Trophoblast cell (in vitro differentiated cells and primary cell): ENCODE results near the gene FAM117B.
A peak's percentile ranks its signal among the peaks of the same experiment; 100 is the strongest.
"Not testable (repeated sequence)": the region's sequence is repeated elsewhere in the genome, so short reads cannot be mapped to it uniquely, and the experiment has no call there.

Experiments
- DNase-seq, 2 donors: peaks; one replicate each; pipeline ENCODE4 v3.0.0-alpha.2; 2016
- H2AFZ ChIP-seq: 2 replicates; pipeline ENCODE4 v1.6.1; 2013; ENCODE audit warnings: low read length, moderate library complexity, mild to moderate bottlenecking; ENCODE audit not compliant: insufficient read depth, poor library complexity
- H2AK5ac ChIP-seq: 2 replicates; pipeline ENCODE4 v1.6.1; 2013; ENCODE audit warnings: mild to moderate bottlenecking, low read length
- H2BK120ac ChIP-seq: 2 replicates; pipeline ENCODE4 v1.6.1; 2013; ENCODE audit warnings: low read length, mild to moderate bottlenecking, moderate library complexity; ENCODE audit not compliant: insufficient read depth, poor library complexity
- H2BK12ac ChIP-seq: 2 replicates; pipeline ENCODE4 v1.6.1; 2013; ENCODE audit warnings: mild to moderate bottlenecking, low read length, moderate library complexity
- H2BK5ac ChIP-seq: 2 replicates; pipeline ENCODE4 v1.6.1; 2013; ENCODE audit warnings: low read length, low read depth, moderate library complexity, mild to moderate bottlenecking; ENCODE audit not compliant: poor library complexity
- H3K14ac ChIP-seq: 2 replicates; pipeline ENCODE4 v1.6.1; 2013; ENCODE audit warnings: mild to moderate bottlenecking, low read length
- H3K18ac ChIP-seq: 2 replicates; pipeline ENCODE4 v1.6.1; 2013; ENCODE audit warnings: mild to moderate bottlenecking, low read length
- H3K23ac ChIP-seq: 2 replicates; pipeline ENCODE4 v1.6.1; 2013; ENCODE audit warnings: low read length
- H3K27ac ChIP-seq: 2 replicates; pipeline ENCODE4 v1.5.1; 2013; ENCODE audit warnings: low read depth, mild to moderate bottlenecking, inconsistent platforms, low read length, moderate library complexity
- H3K27me3 ChIP-seq: 2 replicates; pipeline ENCODE4 v1.6.1; 2013; ENCODE audit warnings: inconsistent platforms, mild to moderate bottlenecking, low read length, moderate library complexity; ENCODE audit not compliant: insufficient read depth
- H3K36me3 ChIP-seq, 2 experiments: 1 replicate in 1 of 2; 2 replicates in 1 of 2; pipeline ENCODE4 v1.6.1; 2013; ENCODE audit warnings: low read length in 2 of 2, mild to moderate bottlenecking in 2 of 2, moderate library complexity in 1 of 2; ENCODE audit not compliant: insufficient read depth in 2 of 2, control insufficient read depth in 1 of 2
- H3K4ac ChIP-seq: 2 replicates; pipeline ENCODE4 v1.6.1; 2013; ENCODE audit warnings: low read depth, mild to moderate bottlenecking, low read length, moderate library complexity
- H3K4me1 ChIP-seq, 2 experiments: 1 replicate in 1 of 2; 2 replicates in 1 of 2; pipeline ENCODE4 v1.6.1; 2013; ENCODE audit warnings: low read length in 2 of 2, mild to moderate bottlenecking in 2 of 2, moderate library complexity in 1 of 2; ENCODE audit not compliant: insufficient read depth in 2 of 2, control insufficient read depth in 1 of 2
- H3K4me2 ChIP-seq: 2 replicates; pipeline ENCODE4 v1.6.1; 2013; ENCODE audit warnings: inconsistent platforms, mild to moderate bottlenecking, low read length, moderate library complexity
- H3K4me3 ChIP-seq: 2 replicates; pipeline ENCODE4 v1.5.1; 2013; ENCODE audit warnings: mild to moderate bottlenecking, low read depth, low read length, inconsistent platforms
- H3K79me1 ChIP-seq: one replicate; pipeline ENCODE4 v1.6.1; 2013; ENCODE audit warnings: low read length
- H3K79me2 ChIP-seq: 2 replicates; pipeline ENCODE4 v1.6.1; 2013; ENCODE audit warnings: low read length, mild to moderate bottlenecking; ENCODE audit not compliant: control insufficient read depth, insufficient read depth, poor library complexity
- H3K9ac ChIP-seq: 2 replicates; pipeline ENCODE4 v1.6.1; 2013; ENCODE audit warnings: mild to moderate bottlenecking, low read length
- H3K9me3 ChIP-seq: 2 replicates; pipeline ENCODE4 v1.6.1; 2013; ENCODE audit warnings: low read depth, mild to moderate bottlenecking, control low read depth, inconsistent platforms, low read length; ENCODE audit not compliant: insufficient read depth
- H4K12ac ChIP-seq: 2 replicates; pipeline ENCODE4 v1.6.1; 2013; ENCODE audit warnings: low read depth, mild to moderate bottlenecking, low read length, moderate library complexity
- H4K8ac ChIP-seq: 2 replicates; pipeline ENCODE4 v1.6.1; 2013; ENCODE audit warnings: low read depth, mild to moderate bottlenecking, low read length, moderate library complexity
- H4K91ac ChIP-seq: one replicate; pipeline ENCODE4 v1.6.1; 2013; ENCODE audit warnings: low read depth, mild to moderate bottlenecking, low read length, moderate library complexity
- WGBS: extraction: QIAGEN DNeasy Blood & Tissue Kit; methylation state at CpG from one replicate; pipeline ENCODE4 v1.1.7; 2013; ENCODE audit warnings: missing lambda C conversion rate; ENCODE audit not compliant: insufficient read length, insufficient coverage; ENCODE audit errors: extremely low coverage; 5-methylcytosine and 5-hydroxymethylcytosine counted together

The FAM117B gene

GRCh38 chr2:202714971-202715935, 80.5 kb downstream of the FAM117B start:
- H2AFZ ChIP-seq, H2BK120ac ChIP-seq, H3K79me1 ChIP-seq, H3K36me3 ChIP-seq, H4K8ac ChIP-seq, DNase-seq, H2AK5ac ChIP-seq, H3K14ac ChIP-seq, H3K9me3 ChIP-seq, H3K23ac ChIP-seq, H3K27ac ChIP-seq, H3K4me3 ChIP-seq, H3K79me2 ChIP-seq, H4K12ac ChIP-seq, H2BK12ac ChIP-seq, H3K4me2 ChIP-seq, H2BK5ac ChIP-seq, H3K9ac ChIP-seq, H3K4me1 ChIP-seq, H3K27me3 ChIP-seq, H4K91ac ChIP-seq, H3K4ac ChIP-seq, H3K18ac ChIP-seq: not testable (repeated sequence)
- no CpG with 5 or more reads among the region's 64 CpGs for WGBS

GRCh38 chr2:202716114-202716718, 81.4 kb downstream of the FAM117B start:
- H3K4me3 ChIP-seq, result no peak overlapping the region
- H3K18ac ChIP-seq, result no peak overlapping the region
- H4K8ac ChIP-seq, result no peak overlapping the region
- no peaks in the 10 kb centered on the region for H3K27me3 ChIP-seq
- DNase-seq, result no peak
- no peaks in the 10 kb centered on the region for H3K36me3 ChIP-seq
- no peak overlapping the region for H3K23ac ChIP-seq
- H3K9me3 ChIP-seq, result peaks cover 3% of the 10 kb centered on the region
- H2BK12ac ChIP-seq, result no peak overlapping the region
- no peak overlapping the region for H4K12ac ChIP-seq
- no peak overlapping the region for H2AFZ ChIP-seq
- no peak overlapping the region for H3K9ac ChIP-seq
- no CpG with 5 or more reads among the region's 5 CpGs for WGBS
- H2AK5ac ChIP-seq, result no peak overlapping the region
- no peak overlapping the region for H3K4me2 ChIP-seq
- no peaks in the 10 kb centered on the region for H3K79me1 ChIP-seq
- no peaks in the 10 kb centered on the region for H3K79me2 ChIP-seq
- H3K4ac ChIP-seq, result no peak overlapping the region
- no peak overlapping the region for H2BK120ac ChIP-seq
- H3K4me1 ChIP-seq, result peaks cover 3% of the 10 kb centered on the region in 2 experiments
- no peak overlapping the region for H2BK5ac ChIP-seq
- H3K27ac ChIP-seq, result no peak overlapping the region
- H3K14ac ChIP-seq, result no peak overlapping the region
- no peak overlapping the region for H4K91ac ChIP-seq

- Histone ChIP-seq H3K27me3 (no peaks in the 10 kb centered on the region), H2AK5ac (no peak overlapping the region), H2BK120ac (no peak overlapping the region), H3K4me3 (peak overlapping the region; percentile 31), H3K79me2 (no peaks in the 10 kb centered on the region), H3K4me1 (peaks cover 3% of the 10 kb centered on the region in 2 experiments), H2BK12ac (no peak overlapping the region), H2AFZ (no peak overlapping the region), H4K12ac (no peak overlapping the region), H3K4ac (no peak overlapping the region), H3K14ac (no peak overlapping the region), H4K8ac (no peak overlapping the region), H3K4me2 (no peak overlapping the region), H4K91ac (no peak overlapping the region), H3K9me3 (peaks cover 3% of the 10 kb centered on the region), H2BK5ac (no peak overlapping the region), H3K9ac (no peak overlapping the region), H3K23ac (no peak overlapping the region), H3K27ac (no peak overlapping the region), H3K18ac (no peak overlapping the region), H3K79me1 (no peaks in the 10 kb centered on the region), H3K36me3 (no peaks in the 10 kb centered on the region)
- DNase-seq, result no peak
- WGBS, result no CpG with 5 or more reads among the region's 2 CpGs
Measured at GRCh38 chr2:202716953-202717597, 82.3 kb downstream of the FAM117B start.

GRCh38 chr2:202717598-202718310, 83.0 kb downstream of the FAM117B start:
- Histone ChIP-seq H3K4me2 (no peak overlapping the region), H3K4me1 (peaks cover 3% of the 10 kb centered on the region in 2 experiments), H3K18ac (no peak overlapping the region), H3K4me3 (no peak overlapping the region), H3K23ac (no peak overlapping the region), H3K9ac (no peak overlapping the region), H3K14ac (no peak overlapping the region), H3K36me3 (no peaks in the 10 kb centered on the region), H2AFZ (no peak overlapping the region), H3K27ac (no peak overlapping the region), H4K8ac (no peak overlapping the region), H2BK5ac (no peak overlapping the region), H3K4ac (no peak overlapping the region), H4K91ac (peak overlapping the region; percentile 19), H4K12ac (no peak overlapping the region), H2AK5ac (no peak overlapping the region), H2BK120ac (no peak overlapping the region), H2BK12ac (peak overlapping the region; percentile 0), H3K79me2 (no peaks in the 10 kb centered on the region), H3K9me3 (peaks cover 3% of the 10 kb centered on the region), H3K79me1 (no peaks in the 10 kb centered on the region), H3K27me3 (no peaks in the 10 kb centered on the region)
- no CpG with 5 or more reads among the region's 3 CpGs for WGBS
- DNase-seq, result no peak
